Upper lobe of right lung (tissue), 1 donor: ENCODE measurements around the gene MYL9. TPM values are rescaled to one million over a fixed set of nuclear protein-coding genes. Genes with fewer than 3 reads are reported as not detected.

Experiments
- ATAC-seq: fragments of 200-7000 bp; cut with Tn5 transposase; one replicate; pipeline ENCODE4 v1.9.1; 2020; ENCODE audit warnings: mild to moderate bottlenecking, moderate library complexity
- DNase-seq: peaks from one replicate; pipeline ENCODE4 v3.0.0-alpha.2; 2020
- H3K27ac ChIP-seq: fragments of 200-600 bp; one replicate; pipeline ENCODE4 v1.8.0; 2022
- H3K27me3 ChIP-seq: fragments of 200-600 bp; one replicate; pipeline ENCODE4 v1.8.0; 2022; ENCODE audit warnings: mild to moderate bottlenecking
- H3K36me3 ChIP-seq: fragments of 200-600 bp; one replicate; pipeline ENCODE4 v1.8.0; 2022
- H3K4me1 ChIP-seq: fragments of 200-600 bp; one replicate; pipeline ENCODE4 v1.8.0; 2022
- H3K4me3 ChIP-seq: fragments of 200-600 bp; one replicate; pipeline ENCODE4 v1.8.0; 2022; ENCODE audit warnings: mild to moderate bottlenecking
- H3K9me3 ChIP-seq: fragments of 200-600 bp; one replicate; pipeline ENCODE4 v1.8.0; 2022
- intact Hi-C: fragments of 100-400 bp; cut with DNase I; formaldehyde crosslinking; loops from one replicate; pipeline ENCODE4 v1.11.0; 2022
- total RNA-seq: library from RNA; stranded (reverse); fragmentation: NEBNext Ultra II Directional; extraction: Animal tissue kit (Norgen Biotek cat#: 25700); gene quantifications from one replicate; pipeline ENCODE4 v1.2.1, GENCODE V29; 2021
- TF ChIP-seq, protein P1 (sequence below): fragments of 200-600 bp; IDR thresholded peaks from one replicate; pipeline ENCODE4 v1.8.0; 2022; ENCODE audit warnings: antibody characterized with exemption
- donor health status: DM: no; HTN: yes; CAD: no; lungs with severe emphysema.

Gene MYL9
- total RNA-seq, 1 donor from 2014 or later = 410 TPM

- H3K27me3 ChIP-seq = no peaks in the 10 kb centered on the region
- peak overlapping the region; percentile 69 for H3K4me3 ChIP-seq
- ATAC-seq (peak; percentile 48), DNase-seq (no peak)
- H3K4me1 ChIP-seq = peaks cover 21% of the 10 kb centered on the region
- peak overlapping the region; percentile 78 for H3K27ac ChIP-seq
- intact Hi-C loops = no loop called here
- TF ChIP-seq, protein P1, sequence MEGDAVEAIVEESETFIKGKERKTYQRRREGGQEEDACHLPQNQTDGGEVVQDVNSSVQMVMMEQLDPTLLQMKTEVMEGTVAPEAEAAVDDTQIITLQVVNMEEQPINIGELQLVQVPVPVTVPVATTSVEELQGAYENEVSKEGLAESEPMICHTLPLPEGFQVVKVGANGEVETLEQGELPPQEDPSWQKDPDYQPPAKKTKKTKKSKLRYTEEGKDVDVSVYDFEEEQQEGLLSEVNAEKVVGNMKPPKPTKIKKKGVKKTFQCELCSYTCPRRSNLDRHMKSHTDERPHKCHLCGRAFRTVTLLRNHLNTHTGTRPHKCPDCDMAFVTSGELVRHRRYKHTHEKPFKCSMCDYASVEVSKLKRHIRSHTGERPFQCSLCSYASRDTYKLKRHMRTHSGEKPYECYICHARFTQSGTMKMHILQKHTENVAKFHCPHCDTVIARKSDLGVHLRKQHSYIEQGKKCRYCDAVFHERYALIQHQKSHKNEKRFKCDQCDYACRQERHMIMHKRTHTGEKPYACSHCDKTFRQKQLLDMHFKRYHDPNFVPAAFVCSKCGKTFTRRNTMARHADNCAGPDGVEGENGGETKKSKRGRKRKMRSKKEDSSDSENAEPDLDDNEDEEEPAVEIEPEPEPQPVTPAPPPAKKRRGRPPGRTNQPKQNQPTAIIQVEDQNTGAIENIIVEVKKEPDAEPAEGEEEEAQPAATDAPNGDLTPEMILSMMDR = peak; percentile 50
- no peaks in the 10 kb centered on the region for H3K9me3 ChIP-seq
- H3K36me3 ChIP-seq = peaks cover 18% of the 10 kb centered on the region
Measured at GRCh38 chr20:36541768-36542488, 609 bp downstream of the MYL9 start.

DNA sequence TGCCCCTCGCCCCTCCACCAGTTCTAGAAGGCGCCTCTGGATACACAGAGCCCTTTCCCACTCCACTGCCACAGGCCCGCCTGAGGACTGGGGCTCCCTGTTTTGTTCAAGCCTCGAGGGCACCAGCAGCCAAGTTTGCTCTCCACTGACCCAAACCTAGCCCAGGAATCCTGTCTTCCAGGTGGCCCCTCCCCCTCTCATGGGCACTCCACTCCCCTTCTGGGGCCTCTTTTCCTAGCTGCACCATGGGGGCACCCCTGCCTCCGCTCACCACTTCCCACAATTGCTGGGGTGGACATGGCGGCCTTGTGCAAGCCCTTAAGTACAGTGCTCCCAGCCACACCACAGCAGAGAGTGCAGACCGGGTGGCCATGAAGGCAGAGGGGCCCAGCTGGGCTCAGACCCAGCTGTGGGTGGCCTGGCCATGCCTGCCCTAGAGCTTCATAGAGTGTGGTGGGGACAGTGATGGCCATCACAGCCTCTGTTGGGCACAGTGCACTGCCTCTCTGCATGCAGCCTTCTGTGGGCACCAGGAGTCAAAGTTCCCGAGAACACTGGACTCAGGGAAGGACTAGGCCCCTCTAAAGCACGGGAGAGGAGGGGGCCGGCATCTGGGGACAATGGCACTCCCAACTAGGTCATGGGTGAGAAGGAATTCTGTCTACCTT lies 1.3 kb downstream of the MYL9 start:
- no peak for ATAC-seq
- intact Hi-C loops = no loop called here
- Histone ChIP-seq H3K27ac (peak overlapping the region; percentile 78), H3K36me3 (peaks cover 25% of the 10 kb centered on the region), H3K4me3 (peak overlapping the region; percentile 69), H3K27me3 (no peaks in the 10 kb centered on the region), H3K4me1 (peaks cover 21% of the 10 kb centered on the region), H3K9me3 (no peaks in the 10 kb centered on the region)
- DNase-seq = no peak
- TF ChIP-seq, protein P1 = no peak

GRCh38 chr20:36543184-36544133 lies 2.1 kb downstream of the MYL9 start:
- peaks cover 18% of the 10 kb centered on the region for H3K4me1 ChIP-seq
- H3K27ac ChIP-seq = peak overlapping the region; percentile 78
- H3K27me3 ChIP-seq = no peaks in the 10 kb centered on the region
- H3K36me3 ChIP-seq = peaks cover 28% of the 10 kb centered on the region
- intact Hi-C loops = no loop called here
- DNase-seq (no peak), ATAC-seq (no peak)
- TF ChIP-seq, protein P1 = no peak
- peak overlapping the region; percentile 69 for H3K4me3 ChIP-seq
- no peaks in the 10 kb centered on the region for H3K9me3 ChIP-seq

GRCh38 chr20:36544134-36545018 lies 3.1 kb downstream of the MYL9 start:
- intact Hi-C loops = no loop called here
- H3K4me3 ChIP-seq = peak overlapping the region; percentile 69
- peak; percentile 53 for ATAC-seq

More at GRCh38 chr20:36544134-36545018, 3.1 kb downstream of the MYL9 start:
- Histone ChIP-seq H3K4me1 (peaks cover 17% of the 10 kb centered on the region), H3K27ac (peak overlapping the region; percentile 72), H3K36me3 (peaks cover 28% of the 10 kb centered on the region), H3K9me3 (no peaks in the 10 kb centered on the region), H3K27me3 (no peaks in the 10 kb centered on the region)
- DNase-seq = peak; percentile 77
- TF ChIP-seq, protein P1 = no peak
